ENCODE measurements around the gene ANAPC15.
A peak's percentile ranks its signal among the peaks of the same experiment; 100 is the strongest.

DNA sequence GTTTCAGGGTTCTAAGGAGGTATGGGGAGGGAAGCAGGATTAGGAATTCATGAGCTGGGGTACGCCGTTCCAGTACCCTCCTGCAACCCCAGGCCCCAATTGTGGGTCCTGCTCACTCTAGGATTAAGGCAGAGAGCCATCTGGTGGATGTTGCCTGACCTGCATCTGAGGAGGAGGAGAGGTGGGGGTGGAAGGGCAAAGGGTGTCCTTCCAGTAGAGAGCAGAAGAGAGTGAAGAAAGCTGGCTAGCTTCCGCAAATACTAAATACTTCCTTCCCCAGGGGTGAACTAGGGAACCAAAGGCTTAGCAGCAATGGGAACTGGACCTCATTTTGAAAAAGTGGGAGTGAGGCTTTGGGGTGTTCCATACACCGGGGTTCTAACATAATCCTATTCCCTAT lies 21.2 kb downstream of the ANAPC15 start:
- peak; percentile 91 for TF ChIP-seq CTCF (IDR thresholded peaks at IDR 0.05; ENCODE audit: insufficient read depth, low read length, poor library complexity, severe bottlenecking)
- TF ChIP-seq EZH2phosphoT487 (conservative IDR thresholded peaks at IDR 0.05; ENCODE audit: low read length), result no peak

Measured in SU-DHL-6 (cell line).